K562 (cell line): ENCODE measurements around the gene SAE1. TPM values are rescaled to one million over a fixed set of nuclear protein-coding genes. Genes with fewer than 3 reads are reported as not detected.

Experiments
- ATF3 ChIP-seq, 2 experiments: fragments of 450-650 bp in 1 of 2; sonication (generic) in 1 of 2; formaldehyde crosslinking in 1 of 2; IDR thresholded peaks in 1 of 2; conservative IDR thresholded peaks in 1 of 2; 2 replicates each; pipeline versions ENCODE4 v1.6.1 to v1.8.1; 2016 to 2023; ENCODE audit warnings: mild to moderate bottlenecking in 2 of 2, moderate library complexity in 2 of 2, inconsistent platforms in 1 of 2, missing genetic modification reagents in 1 of 2
- ATF6 ChIP-seq: sonication (generic); formaldehyde crosslinking; IDR thresholded peaks from 2 replicates; pipeline ENCODE4 v1.4.0; 2020; ENCODE audit warnings: mild to moderate bottlenecking, missing genetic modification reagents
- CREBBP ChIP-seq: IDR thresholded peaks from one replicate; pipeline ENCODE4 v1.6.1; 2012; ENCODE audit warnings: low read depth, mild to moderate bottlenecking, control low read depth, inconsistent platforms, low read length
- DMBX1 ChIP-seq: fragments of 250-450 bp; sonication (Bioruptor Pico); IDR thresholded peaks from 2 replicates; pipeline ENCODE4 v1.8.0; 2022; ENCODE audit warnings: inconsistent platforms, mild to moderate bottlenecking, moderate library complexity, borderline replicate concordance
- E2F1 ChIP-seq: sonication (generic); formaldehyde crosslinking; IDR thresholded peaks from 2 replicates; pipeline ENCODE4 v1.8.1; 2023; ENCODE audit warnings: mild to moderate bottlenecking, missing genetic modification reagents, moderate library complexity
- HBP1 ChIP-seq: fragments of 450-650 bp; formaldehyde crosslinking; IDR thresholded peaks from 2 replicates; pipeline ENCODE4 v1.4.0; 2022; ENCODE audit warnings: missing genetic modification characterization
- HNRNPLL ChIP-seq: fragments of 200-400 bp; formaldehyde crosslinking; IDR thresholded peaks from 2 replicates; pipeline ENCODE4 v1.6.1; 2017; ENCODE audit warnings: low read length, low read depth, mild to moderate bottlenecking; ENCODE audit not compliant: poor library complexity, severe bottlenecking
- KAT7 ChIP-seq: sonication (generic); formaldehyde crosslinking; IDR thresholded peaks from 2 replicates; pipeline ENCODE4 v1.8.0; 2022; ENCODE audit warnings: missing genetic modification reagents, mild to moderate bottlenecking, borderline replicate concordance
- MAFF ChIP-seq: IDR thresholded peaks from 2 replicates; pipeline ENCODE4 v1.6.1; 2012; ENCODE audit warnings: low read length, improper control_type of control experiment
- SP1 ChIP-seq: sonication (generic); formaldehyde crosslinking; IDR thresholded peaks from 2 replicates; pipeline ENCODE4 v1.8.1; 2022; ENCODE audit warnings: mild to moderate bottlenecking, missing genetic modification reagents
- TRIM25 ChIP-seq: fragments of 450-650 bp; IDR thresholded peaks from 2 replicates; pipeline ENCODE4 v1.7.0; 2016; ENCODE audit warnings: borderline replicate concordance
- ZFP91 ChIP-seq: sonication (generic); formaldehyde crosslinking; IDR thresholded peaks from 2 replicates; pipeline ENCODE4 v1.8.0; 2022; ENCODE audit warnings: mild to moderate bottlenecking, missing genetic modification reagents
- ZNF639 ChIP-seq, 2 experiments: fragments of 200-800 bp in 1 of 2; sonication (Bioruptor generic) in 1 of 2; sonication (generic) in 1 of 2; formaldehyde crosslinking in 1 of 2; IDR thresholded peaks in 1 of 2; conservative IDR thresholded peaks in 1 of 2; 2 replicates each; pipeline versions ENCODE4 v1.5.0 to v1.6.1; 2016 to 2020; ENCODE audit warnings: missing compliant biosample characterization in 1 of 2, missing genetic modification characterization in 1 of 2, missing genetic modification reagents in 1 of 2
- polyA plus RNA-seq, 8 experiments: library from polyadenylated mRNA; depleted of rRNA in 4 of 8; stranded (reverse) in 5 of 8; unstranded in 3 of 8; fragments of >200 nt; fragmentation: Nextera tagmentation in 2 of 8; fragmentation: Illumina TruSeq in 1 of 8; extraction: Ambion mirVana in 2 of 8; extraction: Trizol in 1 of 8; gene quantifications; 2 replicates each; pipeline versions ENCODE4 v1.2.1 to v1.2.3, GENCODE V29; 2011 to 2014; ENCODE audit warnings: inconsistent platforms in 1 of 8, missing spikeins in 1 of 8
- total RNA-seq, 7 experiments: library from RNA; depleted of rRNA in 6 of 7; stranded (reverse); fragments of >200 nt in 6 of 7; fragmentation: Illumina TruSeq in 2 of 7; extraction: Trizol in 2 of 7; gene quantifications; 2 replicates each; pipeline versions ENCODE4 v1.2.1 to v1.2.3, GENCODE V29; 2011 to 2021; ENCODE audit warnings: low replicate concordance in 1 of 7

The SAE1 gene
- total and polyA plus RNA-seq, 9 of the 15 experiments (the other 6 are each of a cell fraction or from before 2014, with no cell fraction given) = 82.8 to 299 (median 217) TPM

GRCh38 chr19:47110521-47111005, 20.1 kb upstream of the SAE1 start (continued):
- TF ChIP-seq HBP1 (no peak), CREBBP (no peak), ATF3 (IDR thresholded peaks at IDR 0.05) (no peak), ATF3 (CRISPR knock-in tag; conservative IDR thresholded peaks at IDR 0.05) (no peak), SP1 (0 out of 2 replicates have a peak, but pooled peaks have one; percentile 18), ZFP91 (CRISPR knock-in tag) (no peak), TRIM25 (no peak), KAT7 (CRISPR knock-in tag) (0 out of 2 replicates have a peak, but pooled peaks have one; percentile 3), MAFF (no peak), ATF6 (CRISPR knock-in tag) (0 out of 2 replicates have a peak, but pooled peaks have one; percentile 18), DMBX1 (CRISPR knock-in tag) (no peak), E2F1 (CRISPR knock-in tag) (no peak), ZNF639 (CRISPR knock-in tag; conservative IDR thresholded peaks at IDR 0.05 in 1 of 2, IDR thresholded peaks at IDR 0.05 in 1 of 2) (no peak), HNRNPLL (no peak)
